NOMO-1 treated with dmso at 0.1 percent for 144 hours (cell line): ENCODE results near the gene SETD4.
"Not testable (repeated sequence)": the region's sequence is repeated elsewhere in the genome, so short reads cannot be mapped to it uniquely, and the experiment has no call there.

Source experiments
- DNase-seq: peaks from one replicate; lab custom pipeline; 2025; ENCODE audit not compliant: unreplicated experiment; lab: John Stamatoyannopoulos, UW

SETD4 gene

GRCh38 chr21:36060159-36060921 lies at the start of gene SETD4:
TSS of gene SETD4 (minus strand) at chr21:36060526. CDS start at chr21:36058888, 1,638 bp downstream.
- peak; percentile 96 for DNase-seq

GRCh38 chr21:36109868-36110267 lies 49.5 kb upstream of the SETD4 start:
- DNase-seq = no peak

- no peak for DNase-seq
Observed at GRCh38 chr21:36105327-36105842, 45.1 kb upstream of the SETD4 start.

GRCh38 chr21:36104317-36105300 lies 44.3 kb upstream of the SETD4 start:
- DNase-seq = peak; percentile 58

- no peak for DNase-seq
Observed at GRCh38 chr21:36103434-36103833, 43.1 kb upstream of the SETD4 start.

- no peak for DNase-seq
Observed at GRCh38 chr21:36100971-36101641, 40.8 kb upstream of the SETD4 start.

GRCh38 chr21:36099695-36100211 lies 39.4 kb upstream of the SETD4 start:
- DNase-seq = not testable (repeated sequence)

GRCh38 chr21:36099000-36099399 lies 38.7 kb upstream of the SETD4 start:
- DNase-seq = no peak

GRCh38 chr21:36098182-36098532 lies 37.8 kb upstream of the SETD4 start:
- DNase-seq = no peak

- DNase-seq = peak; percentile 89
Observed at GRCh38 chr21:36097427-36098181, 37.3 kb upstream of the SETD4 start.

- DNase-seq = no peak
Observed at GRCh38 chr21:36096398-36097290, 36.3 kb upstream of the SETD4 start.

GRCh38 chr21:36093512-36093911 lies 33.2 kb upstream of the SETD4 start:
- DNase-seq = no peak

- DNase-seq = no peak
Observed at GRCh38 chr21:36092681-36093080, 32.4 kb upstream of the SETD4 start.

GRCh38 chr21:36089946-36090345 lies 29.6 kb upstream of the SETD4 start:
- no peak for DNase-seq

- DNase-seq = no peak
Observed at GRCh38 chr21:36087362-36088138, 27.2 kb upstream of the SETD4 start.

GRCh38 chr21:36082237-36082664 lies 21.9 kb upstream of the SETD4 start:
- no peak for DNase-seq

- no peak for DNase-seq
Observed at GRCh38 chr21:36080386-36080785, 20.1 kb upstream of the SETD4 start.

GRCh38 chr21:36079671-36080070 lies 19.3 kb upstream of the SETD4 start:
- DNase-seq = no peak
